Left lobe of liver (tissue), 2 donors: Measurements from ENCODE around the gene SMIM24. TPM values are rescaled to one million over a fixed set of nuclear protein-coding genes. Genes with fewer than 3 reads are reported as not detected.

Source experiments
- ATAC-seq: fragments of 200-7000 bp; cut with Tn5 transposase; one replicate; pipeline ENCODE4 v1.9.1; 2020; ENCODE audit warnings: mild to moderate bottlenecking, moderate library complexity
- DNase-seq: peaks from one replicate; pipeline ENCODE4 v3.0.0-alpha.2; 2020; ENCODE audit warnings: low spot score
- total RNA-seq: library from RNA; stranded (reverse); gene quantifications from one replicate; pipeline ENCODE4 v1.2.1, GENCODE V29; 2021
- donor health status: DM: no; HTN: no; CAD: no; lungs with moderate emphysema.
- donor health status: DM: no; HTN: yes; CAD: no.

SMIM24 gene
- total RNA-seq, 1 donor from 2014 or later: 10.8 TPM

GRCh38 chr19:3499738-3500428 lies 19.6 kb upstream of the SMIM24 start:
- DNase-seq: no peak
- peak; percentile 20 for ATAC-seq

- ATAC-seq (no peak), DNase-seq (no peak)
These were observed 17.6 kb upstream of the SMIM24 start for GRCh38 chr19:3497757-3498520.

- ATAC-seq (no peak), DNase-seq (no peak)
These were observed 16.3 kb upstream of the SMIM24 start for GRCh38 chr19:3496392-3497273.

- DNase-seq (no peak), ATAC-seq (no peak)
These were observed 14.2 kb upstream of the SMIM24 start for GRCh38 chr19:3494559-3494958.

- ATAC-seq: peak; percentile 59
These were observed 13.7 kb upstream of the SMIM24 start for GRCh38 chr19:3494051-3494450.

GRCh38 chr19:3493651-3494050 lies 13.3 kb upstream of the SMIM24 start:
- no peak for ATAC-seq
- no peak for DNase-seq

More at GRCh38 chr19:3494051-3494450, 13.7 kb upstream of the SMIM24 start:
- DNase-seq: no peak

GRCh38 chr19:3492919-3493318 lies 12.6 kb upstream of the SMIM24 start:
- no peak for DNase-seq
- no peak for ATAC-seq

- DNase-seq: no peak
- ATAC-seq: no peak
These were observed 12.0 kb upstream of the SMIM24 start for GRCh38 chr19:3492131-3492839.

- DNase-seq (no peak), ATAC-seq (no peak)
These were observed 11.2 kb upstream of the SMIM24 start for GRCh38 chr19:3491396-3492119.

- ATAC-seq: no peak
- no peak for DNase-seq
These were observed 2.9 kb upstream of the SMIM24 start, which contains the start of gene SMIM44 for GRCh38 chr19:3483226-3483628. Gene SMIM44, minus strand, starts transcription at chr19:3483441. Its CDS starts 38 bp downstream, at chr19:3483403.

- DNase-seq (no peak), ATAC-seq (no peak)
These were observed 2.3 kb upstream of the SMIM24 start for GRCh38 chr19:3482507-3483225.

- DNase-seq (no peak), ATAC-seq (no peak)
These were observed 1.1 kb upstream of the SMIM24 start for GRCh38 chr19:3481241-3482090.

GRCh38 chr19:3479834-3480215 lies 500 bp downstream of the SMIM24 start:
- no peak for ATAC-seq
- no peak for DNase-seq

- ATAC-seq (no peak), DNase-seq (no peak)
These were observed 1.0 kb downstream of the SMIM24 start for GRCh38 chr19:3479177-3479833.

GRCh38 chr19:3478409-3479176 lies 1.7 kb downstream of the SMIM24 start:
- ATAC-seq: no peak

GRCh38 chr19:3477951-3478350 lies 2.4 kb downstream of the SMIM24 start:
- ATAC-seq (no peak), DNase-seq (no peak)

More at GRCh38 chr19:3478409-3479176, 1.7 kb downstream of the SMIM24 start:
- no peak for DNase-seq

- ATAC-seq (no peak), DNase-seq (no peak)
These were observed 2.8 kb downstream of the SMIM24 start for GRCh38 chr19:3477506-3477905.
